ENCODE results near the gene ASH1L. TPM values are rescaled to one million over a fixed set of nuclear protein-coding genes. Genes with fewer than 3 reads are reported as not detected.
"Not testable (repeated sequence)": the region's sequence is repeated elsewhere in the genome, so short reads cannot be mapped to it uniquely, and the experiment has no call there.

Gene ASH1L
- total RNA-seq, 2 experiments from 2014 or later = 57.8 to 62.3 TPM

GRCh38 chr1:155472491-155473083 is 90.0 kb downstream of the ASH1L start:
- Mint-ChIP-seq H3K9me3 (peaks cover 13% of the 10 kb centered on the region), H3K4me3 (no peak overlapping the region), H3K36me3 (peaks cover 55% of the 10 kb centered on the region), H3K27me3 (no peaks in the 10 kb centered on the region), H3K4me1 (peaks cover 2% of the 10 kb centered on the region), H3K27ac (no peak overlapping the region)
- POLR2A ChIA-PET = no interaction called here
- ATAC-seq (ENCODE audit: low read depth) (no peak), DNase-seq (no peak)

GRCh38 chr1:155471891-155472290 is 90.7 kb downstream of the ASH1L start:
- Mint-ChIP-seq H3K4me3 (no peak overlapping the region), H3K27ac (no peak overlapping the region), H3K9me3 (peaks cover 13% of the 10 kb centered on the region), H3K36me3 (peaks cover 55% of the 10 kb centered on the region), H3K27me3 (no peaks in the 10 kb centered on the region), H3K4me1 (peaks cover 5% of the 10 kb centered on the region)
- ATAC-seq (ENCODE audit: low read depth) = no peak
- POLR2A ChIA-PET = no interaction called here
- DNase-seq = no peak

DNA sequence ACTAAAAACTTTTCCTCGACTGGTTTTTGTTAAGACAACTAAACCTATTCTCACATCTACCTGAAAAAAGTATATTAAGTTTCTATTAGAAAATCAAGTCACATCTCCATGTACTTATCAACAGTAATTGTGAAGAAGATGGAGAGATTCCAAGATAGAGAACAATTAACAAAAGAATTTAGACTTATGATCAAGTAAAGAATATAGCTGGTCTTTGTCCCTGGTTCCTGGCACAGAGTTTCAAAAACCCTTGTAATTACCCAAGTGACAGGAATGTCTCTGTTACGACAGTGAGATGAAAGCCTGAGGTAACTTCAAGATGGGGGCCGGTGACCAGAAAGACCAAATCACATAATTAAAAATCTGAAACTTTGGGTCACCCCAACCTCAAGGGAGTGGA is 91.6 kb downstream of the ASH1L start:
- Mint-ChIP-seq H3K27me3 (no peaks in the 10 kb centered on the region), H3K36me3 (peaks cover 55% of the 10 kb centered on the region), H3K27ac (no peak overlapping the region), H3K9me3 (peaks cover 13% of the 10 kb centered on the region), H3K4me1 (peaks cover 12% of the 10 kb centered on the region), H3K4me3 (no peak overlapping the region)
- POLR2A ChIA-PET = no interaction called here
- DNase-seq (no peak), ATAC-seq (ENCODE audit: low read depth) (no peak)

- Mint-ChIP-seq H3K4me3 (no peak overlapping the region), H3K4me1 (peaks cover 18% of the 10 kb centered on the region), H3K27ac (no peak overlapping the region), H3K36me3 (peaks cover 38% of the 10 kb centered on the region), H3K27me3 (no peaks in the 10 kb centered on the region), H3K9me3 (peaks cover 9% of the 10 kb centered on the region)
- POLR2A ChIA-PET = no interaction called here
- no peak for DNase-seq
- ATAC-seq (ENCODE audit: low read depth) = no peak
These were observed 95.6 kb downstream of the ASH1L start for GRCh38 chr1:155466996-155467395.

DNA sequence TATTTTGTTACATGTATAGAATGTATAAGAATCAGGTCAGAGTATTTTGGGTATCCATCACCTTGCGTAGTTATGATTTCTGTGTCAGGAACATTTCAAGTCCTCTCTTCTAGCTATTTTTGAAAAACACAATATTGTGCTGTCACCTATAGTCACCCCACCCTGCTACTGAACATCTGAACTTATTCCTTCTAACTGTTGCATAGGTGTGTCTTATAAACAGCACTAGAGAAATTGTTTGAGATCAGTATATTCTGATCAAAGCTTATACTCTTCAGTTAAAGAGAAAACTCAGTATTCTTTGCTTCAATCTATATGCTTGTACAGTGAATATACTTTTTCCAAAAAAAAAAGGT is 96.0 kb downstream of the ASH1L start:
- no peak overlapping the region for H3K27ac Mint-ChIP-seq
- DNase-seq = no peak
- POLR2A ChIA-PET = no interaction called here
- peaks cover 18% of the 10 kb centered on the region for H3K4me1 Mint-ChIP-seq
- ATAC-seq (ENCODE audit: low read depth) = no peak
- no peak overlapping the region for H3K4me3 Mint-ChIP-seq
- H3K9me3 Mint-ChIP-seq = peaks cover 7% of the 10 kb centered on the region
- H3K36me3 Mint-ChIP-seq = peaks cover 35% of the 10 kb centered on the region
- no peaks in the 10 kb centered on the region for H3K27me3 Mint-ChIP-seq

DNA sequence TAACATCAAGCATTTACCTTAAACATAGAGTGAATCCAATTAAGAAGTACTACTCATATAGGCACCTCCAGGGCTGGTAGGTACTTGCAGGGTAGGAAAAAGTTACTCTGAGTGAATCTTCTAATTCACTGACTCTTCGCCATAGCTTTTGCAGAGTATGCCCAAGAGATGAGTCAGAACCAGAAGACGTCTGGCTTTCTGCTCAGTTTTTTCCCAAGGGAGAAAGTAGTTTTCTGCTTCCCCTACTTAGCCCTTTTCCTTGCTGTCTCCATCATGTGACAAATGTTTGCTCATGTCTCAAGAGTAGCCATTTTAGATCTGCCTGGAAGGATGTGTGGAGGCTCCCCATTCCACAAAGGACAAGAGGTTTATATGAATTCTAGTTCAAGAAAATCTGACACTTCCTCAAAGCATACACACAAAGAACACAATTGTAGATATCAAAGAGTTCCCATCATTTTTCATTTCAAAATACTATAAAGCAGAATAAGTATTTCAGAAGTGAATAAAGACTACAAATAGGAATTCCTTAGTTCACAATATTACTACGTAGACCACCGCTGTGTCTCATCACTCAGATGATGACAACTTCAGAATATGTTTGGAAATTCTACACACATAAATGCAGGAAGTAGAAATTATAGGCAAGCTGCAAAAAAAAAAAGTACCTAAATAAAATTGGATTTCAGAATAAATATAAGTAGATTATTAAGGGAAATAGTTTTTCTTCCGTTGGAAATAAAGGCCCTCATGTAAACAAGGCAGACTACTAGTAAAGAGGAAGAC is 98.5 kb downstream of the ASH1L start:
- no peaks in the 10 kb centered on the region for H3K9me3 Mint-ChIP-seq

DNA sequence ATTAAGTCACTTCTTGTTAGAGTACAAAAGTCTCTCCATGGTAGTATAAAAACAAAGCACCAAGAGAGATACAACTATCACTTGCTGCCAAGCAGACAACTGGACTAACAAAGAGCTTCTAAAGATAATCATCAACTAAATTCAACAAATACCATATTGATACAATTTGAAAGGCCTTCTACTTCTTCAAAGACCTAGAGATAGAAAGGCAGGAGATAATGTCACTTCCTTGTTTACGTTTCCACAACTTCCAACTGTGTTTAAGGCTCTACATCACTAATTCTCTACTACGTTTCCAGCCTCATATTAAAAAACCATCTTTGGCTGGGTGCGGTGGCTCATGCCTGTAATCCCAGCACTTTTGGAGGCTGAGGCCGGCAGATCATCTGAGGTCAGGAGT is 104.5 kb downstream of the ASH1L start:
- DNase-seq (no peak), ATAC-seq (ENCODE audit: low read depth) (no peak)
- no peak overlapping the region for H3K4me3 Mint-ChIP-seq
- no peak overlapping the region for H3K27ac Mint-ChIP-seq
- H3K4me1 Mint-ChIP-seq = peaks cover 10% of the 10 kb centered on the region
- no peaks in the 10 kb centered on the region for H3K27me3 Mint-ChIP-seq
- POLR2A ChIA-PET = no interaction called here
- H3K36me3 Mint-ChIP-seq = peaks cover 37% of the 10 kb centered on the region
- H3K9me3 Mint-ChIP-seq = no peaks in the 10 kb centered on the region

More for the DNA sequence above, 98.5 kb downstream of the ASH1L start:
- no peak for DNase-seq
- H3K36me3 Mint-ChIP-seq = peaks cover 32% of the 10 kb centered on the region
- POLR2A ChIA-PET = no interaction called here
- H3K27ac Mint-ChIP-seq = no peak overlapping the region
- no peak overlapping the region for H3K4me3 Mint-ChIP-seq
- H3K4me1 Mint-ChIP-seq = peaks cover 19% of the 10 kb centered on the region
- ATAC-seq (ENCODE audit: low read depth) = no peak
- no peaks in the 10 kb centered on the region for H3K27me3 Mint-ChIP-seq

DNA sequence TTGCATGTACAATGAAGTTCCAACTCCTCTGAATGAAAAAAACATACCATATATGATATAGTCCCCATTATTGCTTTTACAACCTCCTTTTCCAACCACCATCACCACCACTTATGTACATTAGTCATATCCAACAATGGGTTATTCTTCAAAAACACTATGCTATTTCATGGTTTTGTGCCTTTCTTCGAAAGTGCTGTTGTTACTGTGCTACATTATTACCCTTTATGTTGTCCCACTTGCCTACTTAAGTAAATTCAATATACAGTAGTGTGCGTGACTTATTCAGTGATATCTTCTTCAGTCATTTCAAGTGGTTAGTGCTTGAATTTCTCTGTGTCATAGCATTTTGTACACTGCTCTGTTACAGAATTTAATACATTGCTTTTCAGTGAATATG is 105.3 kb downstream of the ASH1L start:
- POLR2A ChIA-PET = interaction anchor here (0.6 kb wide), 1 partner anchor 132 kb away, joined by 3 read pairs; no protein-coding TSS in a partner anchor
- DNase-seq = no peak
- Mint-ChIP-seq H3K36me3 (peaks cover 30% of the 10 kb centered on the region), H3K4me1 (peaks cover 9% of the 10 kb centered on the region), H3K27ac (no peak overlapping the region), H3K27me3 (no peaks in the 10 kb centered on the region), H3K4me3 (no peak overlapping the region), H3K9me3 (no peaks in the 10 kb centered on the region)
- no peak for ATAC-seq (ENCODE audit: low read depth)

GRCh38 chr1:155455588-155456195 is 106.9 kb downstream of the ASH1L start:
- no peak for ATAC-seq (ENCODE audit: low read depth)
- H3K36me3 Mint-ChIP-seq = peaks cover 21% of the 10 kb centered on the region
- no peak for DNase-seq
- H3K4me1 Mint-ChIP-seq = peaks cover 4% of the 10 kb centered on the region
- POLR2A ChIA-PET = interaction anchor here (0.8 kb wide), 1 partner anchor 80 kb away, joined by 6 read pairs; no protein-coding TSS in a partner anchor
- no peaks in the 10 kb centered on the region for H3K27me3 Mint-ChIP-seq
- no peak overlapping the region for H3K4me3 Mint-ChIP-seq
- no peaks in the 10 kb centered on the region for H3K9me3 Mint-ChIP-seq
- H3K27ac Mint-ChIP-seq = no peak overlapping the region

DNA sequence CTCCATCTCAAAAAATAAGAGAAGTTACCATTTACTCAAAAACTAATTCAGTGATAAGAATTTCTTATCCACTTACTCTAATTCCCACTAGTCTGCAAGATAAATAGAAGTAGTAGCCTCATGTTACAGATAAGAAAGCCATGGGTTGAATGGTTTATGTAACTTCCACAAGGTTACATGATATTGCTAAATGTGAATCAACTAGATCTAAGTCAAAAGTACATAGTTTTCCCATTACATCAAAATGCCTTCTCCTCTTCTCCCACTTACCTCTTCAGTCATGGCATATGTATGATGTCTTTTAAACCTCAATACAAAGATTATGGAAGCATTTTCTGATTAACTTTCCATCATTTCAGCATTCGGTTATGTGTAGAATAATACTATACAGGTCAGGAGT is 108.5 kb downstream of the ASH1L start:
- no peaks in the 10 kb centered on the region for H3K27me3 Mint-ChIP-seq
- peaks cover 24% of the 10 kb centered on the region for H3K36me3 Mint-ChIP-seq
- POLR2A ChIA-PET = no interaction called here
- no peak overlapping the region for H3K4me3 Mint-ChIP-seq
- no peaks in the 10 kb centered on the region for H3K9me3 Mint-ChIP-seq
- ATAC-seq (ENCODE audit: low read depth) (no peak), DNase-seq (no peak)
- no peak overlapping the region for H3K27ac Mint-ChIP-seq
- peaks cover 4% of the 10 kb centered on the region for H3K4me1 Mint-ChIP-seq

DNA sequence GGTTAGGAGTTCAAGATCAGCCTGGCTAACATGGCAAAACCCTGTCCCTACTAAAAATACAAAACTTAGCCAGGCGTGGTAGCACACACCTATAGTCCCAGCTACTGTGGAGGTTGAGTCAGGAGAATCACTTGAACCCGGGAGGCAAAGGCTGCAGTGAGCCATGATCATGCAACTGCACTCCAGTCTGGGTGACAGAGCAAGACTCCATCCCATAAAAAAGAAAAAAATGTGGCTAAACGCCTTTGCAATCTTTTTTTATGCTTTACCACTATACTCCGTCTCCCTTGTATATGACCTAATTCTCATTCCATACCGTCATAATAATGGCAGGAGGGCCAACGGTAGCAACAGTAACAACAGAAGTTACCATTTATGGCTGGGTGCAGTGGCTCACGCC is 109.5 kb downstream of the ASH1L start:
- Mint-ChIP-seq H3K27ac (no peak overlapping the region), H3K4me3 (no peak overlapping the region), H3K36me3 (peaks cover 23% of the 10 kb centered on the region), H3K9me3 (no peaks in the 10 kb centered on the region), H3K4me1 (peaks cover 4% of the 10 kb centered on the region), H3K27me3 (no peaks in the 10 kb centered on the region)
- POLR2A ChIA-PET = no interaction called here
- DNase-seq (no peak), ATAC-seq (ENCODE audit: low read depth) (no peak)

DNA sequence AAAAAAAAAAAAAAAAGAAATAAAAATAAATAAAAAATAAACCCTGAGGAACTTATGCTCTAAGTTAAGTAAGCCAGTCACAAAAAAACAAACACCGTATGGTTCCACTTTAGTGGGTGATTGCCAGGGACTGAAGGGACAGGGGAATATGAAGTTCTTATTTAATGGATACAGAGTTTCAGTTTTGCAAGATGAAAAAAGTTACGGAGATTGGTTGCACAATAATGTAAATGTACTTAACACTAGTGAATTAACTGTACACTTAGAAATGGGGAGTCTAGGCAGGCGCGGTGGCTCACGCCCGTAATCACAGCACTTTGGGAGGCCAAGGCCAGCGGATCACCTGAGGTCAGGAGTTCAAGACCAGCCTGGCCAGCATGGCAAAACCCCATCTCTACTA is 111.4 kb downstream of the ASH1L start:
- POLR2A ChIA-PET = no interaction called here
- ATAC-seq (ENCODE audit: low read depth) = no peak
- DNase-seq = no peak
- H3K9me3 Mint-ChIP-seq = no peaks in the 10 kb centered on the region
- H3K27me3 Mint-ChIP-seq = no peaks in the 10 kb centered on the region
- no peak overlapping the region for H3K27ac Mint-ChIP-seq
- H3K36me3 Mint-ChIP-seq = peaks cover 23% of the 10 kb centered on the region
- peaks cover under 1% of the 10 kb centered on the region for H3K4me1 Mint-ChIP-seq
- no peak overlapping the region for H3K4me3 Mint-ChIP-seq

DNA sequence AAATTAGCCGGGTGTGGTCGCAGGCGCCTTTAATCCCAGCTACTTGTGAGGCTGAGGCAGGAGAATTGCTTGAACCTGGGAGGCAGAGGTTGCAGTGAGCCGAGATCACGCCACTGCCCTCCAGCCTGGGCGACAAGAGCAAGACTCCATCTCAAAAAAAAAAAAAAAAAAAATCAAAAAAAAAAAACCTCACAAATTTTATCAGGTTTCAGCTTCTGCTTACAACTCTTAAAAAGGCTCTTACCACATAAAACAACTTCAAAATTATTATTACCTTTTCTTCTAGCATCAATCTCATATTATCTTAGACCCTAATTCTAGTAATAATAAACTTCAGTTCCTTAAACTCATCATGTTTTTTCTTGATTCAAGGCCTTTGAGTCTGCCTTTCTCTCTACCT is 120.2 kb downstream of the ASH1L start:
- peaks cover 15% of the 10 kb centered on the region for H3K36me3 Mint-ChIP-seq
- H3K4me3 Mint-ChIP-seq; H3K9me3 Mint-ChIP-seq; DNase-seq; POLR2A ChIA-PET; H3K4me1 Mint-ChIP-seq; H3K27me3 Mint-ChIP-seq; ATAC-seq (ENCODE audit: low read depth); H3K27ac Mint-ChIP-seq: not testable (repeated sequence)

- Mint-ChIP-seq H3K36me3 (peaks cover 23% of the 10 kb centered on the region), H3K9me3 (no peaks in the 10 kb centered on the region)
- POLR2A ChIA-PET = interaction anchor here (0.6 kb wide), 1 partner anchor 54 kb away, joined by 4 read pairs; no protein-coding TSS in a partner anchor
These were observed 125.2 kb downstream of the ASH1L start for GRCh38 chr1:155437405-155437804.

More at GRCh38 chr1:155437405-155437804, 125.2 kb downstream of the ASH1L start:
- Mint-ChIP-seq H3K27ac (no peak overlapping the region), H3K4me3 (no peak overlapping the region), H3K27me3 (no peaks in the 10 kb centered on the region), H3K4me1 (peaks cover 2% of the 10 kb centered on the region)
- no peak for DNase-seq
- ATAC-seq (ENCODE audit: low read depth) = no peak
